ENCODE data around the gene SPAG16.
"Not testable (repeated sequence)": the region's sequence is repeated elsewhere in the genome, so short reads cannot be mapped to it uniquely, and the experiment has no call there.

Gene SPAG16

DNA sequence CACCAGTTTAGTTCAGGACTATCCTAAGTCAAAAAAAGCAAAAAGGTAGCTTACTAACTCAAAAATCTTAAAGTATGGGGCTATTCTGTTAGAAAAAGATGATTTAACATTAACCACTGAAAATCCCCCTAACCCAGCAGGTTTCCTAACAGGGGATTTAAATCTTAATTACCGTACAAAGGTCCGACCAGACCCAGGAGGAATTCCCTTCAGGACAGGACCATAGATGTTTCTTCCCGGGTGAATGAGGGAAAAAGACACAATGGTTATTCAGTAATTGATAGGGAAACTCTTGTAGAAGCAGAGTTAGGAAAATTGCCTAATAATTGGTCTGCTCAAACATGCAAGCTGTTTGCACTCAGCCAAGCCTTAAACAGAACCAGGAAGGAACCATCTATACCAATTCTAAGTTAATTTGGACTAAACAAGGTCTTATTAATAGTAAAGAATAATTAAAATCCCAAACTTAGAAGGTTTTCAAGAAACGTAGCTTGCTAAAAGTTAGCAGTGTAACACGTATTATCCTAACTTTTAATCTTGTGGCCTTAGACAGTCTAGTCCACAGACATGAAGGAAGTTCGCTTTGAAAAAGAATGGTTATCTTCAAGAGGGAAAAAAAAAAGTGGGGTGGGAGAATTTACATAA is 124.3 kb downstream of the SPAG16 start:
- H3K27ac Mint-ChIP-seq; H3K36me3 Mint-ChIP-seq (ENCODE audit: low read depth); H3K4me1 Mint-ChIP-seq (ENCODE audit: low read depth); intact Hi-C loops (cut with micrococcal nuclease); H3K4me3 Mint-ChIP-seq; H3K27me3 Mint-ChIP-seq: not testable (repeated sequence)
- peaks cover 33% of the 10 kb centered on the region for H3K9me3 Mint-ChIP-seq

DNA sequence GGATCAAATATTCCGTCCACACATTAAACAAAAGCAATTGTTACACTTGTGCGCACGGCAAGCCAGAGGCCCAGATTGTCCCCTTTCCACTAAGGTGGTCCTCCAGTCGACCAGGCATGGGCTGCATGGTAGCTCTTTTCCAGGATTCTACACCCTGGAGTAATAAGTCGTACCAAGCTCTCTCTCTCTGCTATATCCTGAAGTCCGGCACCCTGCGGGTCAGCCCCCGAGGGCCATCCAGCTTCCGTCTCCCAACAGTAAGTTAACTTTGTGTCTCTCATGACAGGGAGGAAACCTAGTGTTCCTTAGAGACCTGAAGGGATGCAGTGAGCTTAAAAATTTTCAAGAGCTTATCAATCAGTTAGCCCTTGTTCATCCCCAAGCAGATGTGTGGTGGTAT is 126.4 kb downstream of the SPAG16 start:
- intact Hi-C loops (cut with micrococcal nuclease); H3K27ac Mint-ChIP-seq; H3K27me3 Mint-ChIP-seq; H3K4me1 Mint-ChIP-seq (ENCODE audit: low read depth); H3K4me3 Mint-ChIP-seq; H3K36me3 Mint-ChIP-seq (ENCODE audit: low read depth): not testable (repeated sequence)
- peaks cover 27% of the 10 kb centered on the region for H3K9me3 Mint-ChIP-seq

DNA sequence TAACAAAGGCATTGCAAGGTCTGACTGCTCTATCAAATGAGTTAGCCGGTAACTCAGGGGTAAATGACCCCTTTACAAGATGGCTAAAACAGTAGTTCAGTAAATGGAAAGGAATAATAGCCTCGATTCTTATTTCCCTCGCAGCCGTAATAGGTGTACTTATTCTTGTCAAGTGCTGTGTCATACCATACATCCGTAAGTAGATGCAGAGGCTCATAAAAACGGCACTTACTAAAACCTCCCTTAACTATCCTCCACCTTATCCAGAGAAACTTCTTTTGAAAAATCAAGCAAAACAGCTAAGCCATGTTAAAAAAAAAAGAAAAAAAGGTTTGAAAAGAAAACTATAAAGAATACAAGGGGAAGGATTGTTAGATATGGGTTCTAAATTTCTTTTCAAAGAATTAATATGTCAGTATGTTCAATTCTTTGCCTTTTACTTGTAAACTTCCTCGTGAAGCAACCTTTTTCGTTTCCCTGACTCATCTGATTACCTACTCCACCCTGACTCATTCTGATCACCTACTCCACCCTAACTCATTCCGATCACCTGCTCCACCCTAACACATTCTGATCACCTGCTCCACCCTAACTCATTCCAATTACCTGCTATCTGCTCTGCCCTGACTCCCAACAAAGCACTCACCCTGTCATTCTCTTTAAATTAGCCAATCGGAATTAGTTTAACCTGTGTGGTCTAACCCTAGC is 127.5 kb downstream of the SPAG16 start:
- intact Hi-C loops (cut with micrococcal nuclease) = no loop called here
- no peaks in the 10 kb centered on the region for H3K4me1 Mint-ChIP-seq (ENCODE audit: low read depth)
- H3K9me3 Mint-ChIP-seq = peaks cover 22% of the 10 kb centered on the region
- no peaks in the 10 kb centered on the region for H3K36me3 Mint-ChIP-seq (ENCODE audit: low read depth)
- no peak overlapping the region for H3K4me3 Mint-ChIP-seq
- no peaks in the 10 kb centered on the region for H3K27me3 Mint-ChIP-seq
- no peak overlapping the region for H3K27ac Mint-ChIP-seq

- Mint-ChIP-seq H3K27me3 (no peaks in the 10 kb centered on the region), H3K36me3 (ENCODE audit: low read depth) (no peaks in the 10 kb centered on the region), H3K27ac (no peak overlapping the region), H3K4me1 (ENCODE audit: low read depth) (no peaks in the 10 kb centered on the region), H3K4me3 (no peak overlapping the region), H3K9me3 (peaks cover 9% of the 10 kb centered on the region)
- intact Hi-C loops (cut with micrococcal nuclease) = no loop called here
Observed at GRCh38 chr2:213415093-213415492, 130.8 kb downstream of the SPAG16 start.

GRCh38 chr2:213416832-213417231 is 132.6 kb downstream of the SPAG16 start:
- Mint-ChIP-seq H3K27ac (no peak overlapping the region), H3K4me3 (no peak overlapping the region), H3K27me3 (no peaks in the 10 kb centered on the region), H3K36me3 (ENCODE audit: low read depth) (no peaks in the 10 kb centered on the region), H3K4me1 (ENCODE audit: low read depth) (no peaks in the 10 kb centered on the region), H3K9me3 (peaks cover 14% of the 10 kb centered on the region)
- intact Hi-C loops (cut with micrococcal nuclease) = no loop called here

GRCh38 chr2:213419980-213420379 is 135.7 kb downstream of the SPAG16 start:
- H3K36me3 Mint-ChIP-seq (ENCODE audit: low read depth) = no peaks in the 10 kb centered on the region
- H3K27ac Mint-ChIP-seq = no peak overlapping the region
- no peaks in the 10 kb centered on the region for H3K4me1 Mint-ChIP-seq (ENCODE audit: low read depth)
- no peak overlapping the region for H3K4me3 Mint-ChIP-seq
- H3K27me3 Mint-ChIP-seq = no peaks in the 10 kb centered on the region
- peaks cover 10% of the 10 kb centered on the region for H3K9me3 Mint-ChIP-seq
- intact Hi-C loops (cut with micrococcal nuclease) = no loop called here

GRCh38 chr2:213420828-213421385 is 136.6 kb downstream of the SPAG16 start:
- H3K27ac Mint-ChIP-seq = no peak overlapping the region
- no peaks in the 10 kb centered on the region for H3K36me3 Mint-ChIP-seq (ENCODE audit: low read depth)
- H3K9me3 Mint-ChIP-seq = peaks cover 10% of the 10 kb centered on the region
- no peak overlapping the region for H3K4me3 Mint-ChIP-seq
- no peaks in the 10 kb centered on the region for H3K27me3 Mint-ChIP-seq
- H3K4me1 Mint-ChIP-seq (ENCODE audit: low read depth) = no peaks in the 10 kb centered on the region
- intact Hi-C loops (cut with micrococcal nuclease) = no loop called here

DNA sequence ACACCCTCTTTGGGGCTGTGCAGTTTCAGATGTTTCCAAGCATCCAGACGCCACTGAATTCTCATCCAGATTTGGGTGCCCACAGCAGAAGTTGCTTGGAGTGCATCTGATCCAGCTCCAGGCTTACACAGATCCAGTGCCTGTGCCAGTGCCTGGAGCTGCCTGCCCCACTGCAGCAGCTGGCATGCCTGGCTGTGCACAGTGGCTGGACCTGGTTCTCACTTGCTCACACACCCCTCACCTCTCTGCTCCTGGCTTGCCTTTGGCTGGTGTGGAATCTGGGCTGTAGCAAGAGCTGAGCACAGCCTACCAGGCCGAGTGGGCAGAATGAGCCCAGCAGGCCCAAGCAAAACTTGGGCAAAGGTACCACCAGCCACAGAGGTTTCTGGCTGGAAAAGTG is 137.9 kb downstream of the SPAG16 start:
- H3K4me1 Mint-ChIP-seq (ENCODE audit: low read depth) = no peaks in the 10 kb centered on the region
- H3K9me3 Mint-ChIP-seq = peaks cover 10% of the 10 kb centered on the region
- H3K36me3 Mint-ChIP-seq (ENCODE audit: low read depth) = no peaks in the 10 kb centered on the region
- H3K27ac Mint-ChIP-seq = no peak overlapping the region
- intact Hi-C loops (cut with micrococcal nuclease) = no loop called here
- H3K27me3 Mint-ChIP-seq = no peaks in the 10 kb centered on the region
- H3K4me3 Mint-ChIP-seq = no peak overlapping the region

GRCh38 chr2:213425618-213426017 is 141.4 kb downstream of the SPAG16 start:
- no peak overlapping the region for H3K27ac Mint-ChIP-seq
- intact Hi-C loops (cut with micrococcal nuclease) = no loop called here
- H3K4me3 Mint-ChIP-seq = no peak overlapping the region
- peaks cover 29% of the 10 kb centered on the region for H3K9me3 Mint-ChIP-seq
- no peaks in the 10 kb centered on the region for H3K36me3 Mint-ChIP-seq (ENCODE audit: low read depth)
- no peaks in the 10 kb centered on the region for H3K4me1 Mint-ChIP-seq (ENCODE audit: low read depth)
- no peaks in the 10 kb centered on the region for H3K27me3 Mint-ChIP-seq

DNA sequence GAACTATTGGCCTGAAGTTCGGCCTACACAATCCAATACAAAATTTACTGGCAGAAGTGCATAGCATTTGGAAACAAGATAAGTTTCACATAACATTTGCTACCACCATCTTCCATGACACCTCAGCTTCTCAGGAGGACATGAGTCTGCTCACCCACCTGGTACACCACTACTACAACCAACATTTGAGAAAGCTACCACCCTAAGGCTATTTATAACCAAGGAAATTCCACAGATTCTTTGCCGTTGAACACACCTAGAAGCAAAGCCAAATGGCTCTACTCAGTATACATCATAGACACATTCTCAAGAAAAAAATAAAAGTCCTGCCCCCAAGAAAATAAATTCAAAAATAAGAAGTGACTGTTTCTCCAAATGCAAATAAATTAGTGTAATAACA is 145.3 kb downstream of the SPAG16 start:
- no peak overlapping the region for H3K27ac Mint-ChIP-seq
- H3K4me3 Mint-ChIP-seq = no peak overlapping the region
- H3K9me3 Mint-ChIP-seq = peaks cover 37% of the 10 kb centered on the region
- no peaks in the 10 kb centered on the region for H3K27me3 Mint-ChIP-seq
- no peaks in the 10 kb centered on the region for H3K36me3 Mint-ChIP-seq (ENCODE audit: low read depth)
- H3K4me1 Mint-ChIP-seq (ENCODE audit: low read depth) = no peaks in the 10 kb centered on the region
- intact Hi-C loops (cut with micrococcal nuclease) = no loop called here

DNA sequence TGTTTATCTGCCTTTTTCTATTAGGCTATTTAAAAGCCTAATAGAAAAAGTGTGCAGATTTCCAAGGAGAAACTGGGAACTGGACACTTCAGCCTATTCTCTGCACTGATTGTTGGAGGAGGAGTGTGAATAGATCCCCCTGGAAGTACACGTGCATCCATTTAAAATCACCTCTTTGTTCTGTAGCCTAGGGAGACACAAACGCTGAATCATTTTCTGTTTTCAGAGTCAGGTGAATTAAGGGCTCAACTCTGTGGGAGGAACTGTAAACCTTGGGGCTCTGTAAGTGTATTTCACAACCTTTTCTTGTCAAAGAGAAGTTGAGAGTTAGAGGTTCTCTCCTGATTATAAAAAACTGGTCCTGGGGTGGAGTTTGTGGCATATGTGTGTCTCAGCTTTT is 159.7 kb downstream of the SPAG16 start:
- peaks cover 70% of the 10 kb centered on the region for H3K9me3 Mint-ChIP-seq
- no peak overlapping the region for H3K4me3 Mint-ChIP-seq
- intact Hi-C loops (cut with micrococcal nuclease) = no loop called here
- H3K4me1 Mint-ChIP-seq (ENCODE audit: low read depth) = no peaks in the 10 kb centered on the region
- no peaks in the 10 kb centered on the region for H3K27me3 Mint-ChIP-seq
- H3K36me3 Mint-ChIP-seq (ENCODE audit: low read depth) = no peaks in the 10 kb centered on the region
- H3K27ac Mint-ChIP-seq = no peak overlapping the region

DNA sequence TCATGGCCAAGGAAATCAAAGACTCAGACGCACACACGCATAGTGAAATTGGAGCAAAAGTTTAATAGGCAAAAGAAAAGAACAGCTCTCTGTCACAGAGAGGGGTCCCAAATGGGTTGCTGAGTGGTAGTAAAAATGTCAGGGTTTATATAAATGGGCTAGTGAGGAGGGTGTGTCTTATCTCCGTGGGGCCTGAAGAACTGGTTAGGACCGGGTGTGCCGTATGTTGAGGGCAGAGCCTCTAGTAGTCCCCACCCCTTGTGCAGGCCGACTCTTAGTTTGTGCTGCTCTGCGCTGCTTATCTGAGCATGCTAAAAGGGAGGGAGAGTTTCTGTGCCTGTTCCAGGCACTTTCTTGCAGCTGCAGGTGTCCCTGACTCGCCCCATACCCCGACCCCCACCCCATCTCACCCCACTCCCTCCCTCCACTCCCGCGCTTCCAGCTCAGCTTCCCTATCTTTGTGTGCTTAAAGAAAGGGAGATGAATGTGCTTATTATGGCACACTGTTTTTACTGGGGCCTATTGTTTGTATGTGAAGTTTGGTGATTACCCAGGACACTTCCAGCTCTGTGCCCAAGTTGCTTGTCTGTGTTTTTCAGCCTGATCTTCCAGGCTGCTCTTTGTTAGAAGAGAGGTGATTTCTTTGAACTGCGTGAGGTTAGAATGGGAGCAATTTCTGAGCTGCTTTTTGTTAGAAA is 167.4 kb downstream of the SPAG16 start:
- intact Hi-C loops (cut with micrococcal nuclease) = no loop called here
- H3K4me3 Mint-ChIP-seq = no peak overlapping the region
- peaks cover 29% of the 10 kb centered on the region for H3K9me3 Mint-ChIP-seq
- H3K27me3 Mint-ChIP-seq = no peaks in the 10 kb centered on the region
- H3K4me1 Mint-ChIP-seq (ENCODE audit: low read depth) = no peaks in the 10 kb centered on the region
- H3K27ac Mint-ChIP-seq = no peak overlapping the region
- H3K36me3 Mint-ChIP-seq (ENCODE audit: low read depth) = no peaks in the 10 kb centered on the region

- no peaks in the 10 kb centered on the region for H3K27me3 Mint-ChIP-seq
- no peaks in the 10 kb centered on the region for H3K36me3 Mint-ChIP-seq (ENCODE audit: low read depth)
- no peaks in the 10 kb centered on the region for H3K4me1 Mint-ChIP-seq (ENCODE audit: low read depth)
- no peak overlapping the region for H3K27ac Mint-ChIP-seq
- intact Hi-C loops (cut with micrococcal nuclease) = no loop called here
- H3K9me3 Mint-ChIP-seq = peaks cover 7% of the 10 kb centered on the region
- H3K4me3 Mint-ChIP-seq = no peak overlapping the region
Observed at GRCh38 chr2:213455316-213456008, 171.2 kb downstream of the SPAG16 start.

DNA sequence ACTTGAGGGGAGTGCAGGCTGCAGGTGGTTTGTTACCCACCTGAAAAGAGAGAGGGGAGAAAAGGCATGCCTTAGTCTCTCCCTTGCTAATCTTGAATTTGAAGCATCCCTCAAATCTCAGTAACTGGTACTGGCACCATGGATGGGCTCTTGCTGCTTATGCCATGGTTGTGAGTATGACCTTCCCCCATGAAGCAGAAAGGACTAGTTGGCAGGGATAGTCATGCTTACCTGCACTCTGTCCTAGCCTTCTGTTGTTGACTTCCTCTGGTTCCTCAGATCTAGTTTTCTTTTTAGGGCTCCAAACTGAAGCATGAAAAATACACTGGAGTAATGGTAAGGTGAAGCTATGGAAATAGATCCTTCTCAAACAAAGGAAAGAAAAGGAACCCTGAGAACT is 191.2 kb downstream of the SPAG16 start:
- Mint-ChIP-seq H3K36me3 (ENCODE audit: low read depth) (no peaks in the 10 kb centered on the region), H3K27ac (no peak overlapping the region), H3K9me3 (peaks cover 67% of the 10 kb centered on the region), H3K4me1 (ENCODE audit: low read depth) (no peaks in the 10 kb centered on the region), H3K4me3 (no peak overlapping the region), H3K27me3 (no peaks in the 10 kb centered on the region)
- intact Hi-C loops (cut with micrococcal nuclease) = no loop called here

Measured in dendritic cell treated with granulocyte-macrophage colony-stimulating factor and Interleukin-4, amounts not matched to agents 40 ng/mL and 50 ng/mL, for 4 days (primary cell).